GM23248 (cell line): ENCODE results near the gene ATP5PD. TPM values are rescaled to one million over a fixed set of nuclear protein-coding genes. Genes with fewer than 3 reads are reported as not detected.
A peak's percentile ranks its signal among the peaks of the same experiment; 100 is the strongest.

Source experiments
- DNase-seq: peaks from one replicate; pipeline ENCODE4 v3.0.0-alpha.2; 2015
- H2AFZ ChIP-seq: fragments of 200-600 bp; sonication (generic); 2 replicates; pipeline ENCODE4 v1.6.1; 2016; ENCODE audit warnings: antibody characterized with exemption
- H3F3A ChIP-seq: fragments of 200-600 bp; sonication (generic); 2 replicates; pipeline ENCODE4 v1.6.1; 2016; ENCODE audit warnings: mild to moderate bottlenecking, antibody characterized with exemption, mixed run types; ENCODE audit not compliant: insufficient read depth
- H3K27ac ChIP-seq: fragments of 200-600 bp; sonication (generic); 2 replicates; pipeline ENCODE4 v1.5.1; 2016; ENCODE audit warnings: mild to moderate bottlenecking
- H3K27me3 ChIP-seq: fragments of 200-600 bp; sonication (generic); replicated peaks from 2 replicates; pipeline ENCODE4 v1.6.1; 2016; ENCODE audit warnings: mild to moderate bottlenecking; ENCODE audit not compliant: insufficient read depth
- H3K36me3 ChIP-seq: fragments of 200-600 bp; sonication (generic); 2 replicates; pipeline ENCODE4 v1.6.1; 2016; ENCODE audit warnings: low read depth, mild to moderate bottlenecking
- H3K4me1 ChIP-seq: fragments of 200-600 bp; sonication (generic); 2 replicates; pipeline ENCODE4 v1.6.1; 2016; ENCODE audit warnings: mild to moderate bottlenecking; ENCODE audit not compliant: insufficient read depth
- H3K4me2 ChIP-seq: fragments of 200-600 bp; sonication (generic); one replicate; pipeline ENCODE4 v1.6.1; 2016; ENCODE audit warnings: mild to moderate bottlenecking; ENCODE audit not compliant: unreplicated experiment
- H3K4me3 ChIP-seq: fragments of 200-600 bp; sonication (generic); 2 replicates; pipeline ENCODE4 v1.5.1; 2016; ENCODE audit warnings: mild to moderate bottlenecking
- H3K79me2 ChIP-seq: fragments of 200-600 bp; sonication (generic); 2 replicates; pipeline ENCODE4 v1.6.1; 2016; ENCODE audit warnings: mild to moderate bottlenecking; ENCODE audit not compliant: insufficient read depth
- H3K9ac ChIP-seq: fragments of 200-600 bp; sonication (generic); 2 replicates; pipeline ENCODE4 v1.6.1; 2016; ENCODE audit warnings: mild to moderate bottlenecking
- H3K9me2 ChIP-seq: fragments of 200-600 bp; sonication (generic); 2 replicates; pipeline ENCODE4 v1.6.1; 2016; ENCODE audit warnings: mixed run types, mild to moderate bottlenecking, moderate library complexity; ENCODE audit not compliant: insufficient read depth
- H3K9me3 ChIP-seq: fragments of 200-600 bp; sonication (generic); one replicate; pipeline ENCODE4 v1.6.1; 2017; ENCODE audit warnings: low read depth
- H4K20me1 ChIP-seq: fragments of 200-600 bp; sonication (generic); 2 replicates; pipeline ENCODE4 v1.6.0; 2016; ENCODE audit not compliant: insufficient read depth
- EZH2 ChIP-seq: fragments of 200-600 bp; sonication (generic); IDR thresholded peaks from 2 replicates; pipeline ENCODE4 v1.6.1; 2018; ENCODE audit warnings: antibody characterized with exemption, mild to moderate bottlenecking; ENCODE audit not compliant: insufficient read depth, poor library complexity, severe bottlenecking
- EZH2phosphoT487 ChIP-seq: fragments of 200-600 bp; sonication (generic); IDR thresholded peaks from 2 replicates; pipeline ENCODE4 v1.6.1; 2018; ENCODE audit warnings: antibody characterized with exemption, moderate library complexity, mild to moderate bottlenecking, low read depth; ENCODE audit not compliant: insufficient read depth
- WGBS, 2 experiments: methylation state at CpG; one replicate each; pipeline ENCODE4 v1.1.6; 2015 to 2017; ENCODE audit warnings: low lambda C conversion rate in 2 of 2, low coverage in 1 of 2; ENCODE audit errors: missing lambda C conversion rate in 2 of 2; 5-methylcytosine and 5-hydroxymethylcytosine counted together
- in situ Hi-C: fragments of 300-500 bp; cut with MboI; formaldehyde crosslinking; loops from 2 replicates; pipeline ENCODE4 v1.15.0; 2020
- polyA plus RNA-seq: library from polyadenylated mRNA; unstranded; fragments of >200 nt; fragmentation: Nextera tagmentation; extraction: Ambion mirVana; gene quantifications from 2 replicates; pipeline ENCODE4 v1.2.1, GENCODE V29; 2016
- total RNA-seq: library from RNA; depleted of rRNA; stranded (reverse); fragments of >200 nt; shearing (Covaris generic); gene quantifications from 2 replicates; pipeline ENCODE4 v1.2.3, GENCODE V29; 2014

Gene ATP5PD
- total and polyA plus RNA-seq, 2 experiments from 2014 or later, result 215 to 522 TPM

DNA sequence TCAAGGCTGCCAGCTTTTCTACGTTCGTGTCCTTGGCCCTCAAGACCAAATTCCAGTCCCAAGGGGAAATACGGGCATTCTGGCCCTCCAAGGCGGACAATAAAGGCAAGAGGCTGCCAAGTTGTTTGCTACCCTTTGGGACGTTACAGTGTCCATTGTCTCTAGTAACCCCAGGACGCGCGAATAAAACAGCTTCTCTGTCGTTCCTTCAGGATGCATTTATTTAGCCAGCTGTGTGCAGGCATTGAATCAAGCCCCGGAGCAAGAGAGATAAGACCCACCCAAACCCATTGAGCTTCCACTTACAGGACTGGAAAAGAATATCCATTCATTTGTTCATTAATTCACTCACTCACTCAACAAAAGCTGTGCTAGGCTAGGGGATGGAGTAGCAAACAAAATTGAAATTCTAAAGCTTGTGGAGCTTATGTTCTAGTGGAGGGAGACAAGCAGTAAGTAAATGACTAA lies 33.6 kb downstream of the ATP5PD start:
- no peaks in the 10 kb centered on the region for H3K36me3 ChIP-seq
- H3K9me2 ChIP-seq, result no peaks in the 10 kb centered on the region
- 2% methylated on average over 10 of the region's 10 CpGs for WGBS, 2 experiments
- in situ Hi-C loops, result no loop called here
- TF ChIP-seq EZH2phosphoT487, result no peak
- no peaks in the 10 kb centered on the region for H3K9me3 ChIP-seq
- H4K20me1 ChIP-seq, result no peaks in the 10 kb centered on the region
- peaks cover 10% of the 10 kb centered on the region; the same call in 1 of the 2 replicates for H3K4me1 ChIP-seq
- peak overlapping the region; percentile 84 for H3K9ac ChIP-seq
- peak overlapping the region; percentile 88 for H3K27ac ChIP-seq
- H3K27me3 ChIP-seq, result no peaks in the 10 kb centered on the region
- peak overlapping the region; percentile 98 for H3K4me2 ChIP-seq
- H2AFZ ChIP-seq, result peak overlapping the region; percentile 95
- H3F3A ChIP-seq, result peaks cover 24% of the 10 kb centered on the region
- peaks cover 41% of the 10 kb centered on the region for H3K79me2 ChIP-seq
- no peak for DNase-seq
- peak overlapping the region; percentile 82 for H3K4me3 ChIP-seq

GRCh38 chr17:75012346-75013091 lies 34.2 kb downstream of the ATP5PD start, which contains the start of gene MRPL58:
Gene MRPL58 (plus strand): TSS chr17:75012670. CDS start chr17:75012687, 17 bp downstream.
- peak within 1 kb of the TSS; percentile 84 for H3K9ac ChIP-seq
- H4K20me1 ChIP-seq, result no peaks in the 10 kb centered on the region
- DNase-seq, result peak; percentile 95
- no peaks in the 10 kb centered on the region for H3K9me2 ChIP-seq
- peak within 1 kb of the TSS; percentile 98 for H3K4me2 ChIP-seq
- peak within 1 kb of the TSS; percentile 95 for H2AFZ ChIP-seq
- peak within 1 kb of the TSS; percentile 82 for H3K4me3 ChIP-seq
- H3F3A ChIP-seq, result peaks cover 24% of the 10 kb centered on the region
- H3K27me3 ChIP-seq, result no peaks in the 10 kb centered on the region
- H3K36me3 ChIP-seq, result no peaks in the 10 kb centered on the region
- TF ChIP-seq EZH2phosphoT487 (no peak), EZH2 (no peak)
- H3K9me3 ChIP-seq, result no peaks in the 10 kb centered on the region
- peak within 1 kb of the TSS; percentile 88 for H3K27ac ChIP-seq
- 2% methylated on average over 55 to 57 of the region's 63 CpGs for WGBS, 2 experiments
- in situ Hi-C loops, result no loop called here
- H3K79me2 ChIP-seq, result peaks cover 41% of the 10 kb centered on the region
- peaks cover 10% of the 10 kb centered on the region; the same call in 1 of the 2 replicates for H3K4me1 ChIP-seq

DNA sequence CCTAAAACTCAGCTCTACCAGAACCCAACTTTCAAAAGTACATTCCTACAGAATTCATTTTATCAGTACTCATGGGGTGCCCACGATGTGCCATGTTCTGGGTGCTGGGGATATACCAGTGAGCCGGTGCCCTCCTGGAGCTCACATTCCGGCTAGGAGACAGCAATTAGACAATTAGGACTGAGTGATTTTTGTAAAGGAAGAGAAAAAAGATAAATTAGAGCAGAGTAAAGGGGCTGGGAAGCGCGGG lies 34.7 kb downstream of the ATP5PD start:
- H4K20me1 ChIP-seq, result no peaks in the 10 kb centered on the region
- H3K79me2 ChIP-seq, result peaks cover 38% of the 10 kb centered on the region
- H3K4me1 ChIP-seq, result peaks cover 10% of the 10 kb centered on the region; the same call in 1 of the 2 replicates
- no peak for DNase-seq
- peak overlapping the region; percentile 82 for H3K4me3 ChIP-seq
- in situ Hi-C loops, result no loop called here
- peak overlapping the region; percentile 84 for H3K9ac ChIP-seq
- H3F3A ChIP-seq, result peaks cover 24% of the 10 kb centered on the region
- no peaks in the 10 kb centered on the region for H3K9me2 ChIP-seq
- H3K27ac ChIP-seq, result peak overlapping the region; percentile 88
- peak overlapping the region; percentile 98 for H3K4me2 ChIP-seq
- WGBS, 2 experiments, result 5% methylated on average over 3 to 5 of the region's 5 CpGs
- H3K36me3 ChIP-seq, result no peaks in the 10 kb centered on the region
- TF ChIP-seq EZH2phosphoT487 (no peak), EZH2 (no peak)
- H2AFZ ChIP-seq, result peak overlapping the region; percentile 95
- H3K27me3 ChIP-seq, result no peaks in the 10 kb centered on the region
- no peaks in the 10 kb centered on the region for H3K9me3 ChIP-seq

DNA sequence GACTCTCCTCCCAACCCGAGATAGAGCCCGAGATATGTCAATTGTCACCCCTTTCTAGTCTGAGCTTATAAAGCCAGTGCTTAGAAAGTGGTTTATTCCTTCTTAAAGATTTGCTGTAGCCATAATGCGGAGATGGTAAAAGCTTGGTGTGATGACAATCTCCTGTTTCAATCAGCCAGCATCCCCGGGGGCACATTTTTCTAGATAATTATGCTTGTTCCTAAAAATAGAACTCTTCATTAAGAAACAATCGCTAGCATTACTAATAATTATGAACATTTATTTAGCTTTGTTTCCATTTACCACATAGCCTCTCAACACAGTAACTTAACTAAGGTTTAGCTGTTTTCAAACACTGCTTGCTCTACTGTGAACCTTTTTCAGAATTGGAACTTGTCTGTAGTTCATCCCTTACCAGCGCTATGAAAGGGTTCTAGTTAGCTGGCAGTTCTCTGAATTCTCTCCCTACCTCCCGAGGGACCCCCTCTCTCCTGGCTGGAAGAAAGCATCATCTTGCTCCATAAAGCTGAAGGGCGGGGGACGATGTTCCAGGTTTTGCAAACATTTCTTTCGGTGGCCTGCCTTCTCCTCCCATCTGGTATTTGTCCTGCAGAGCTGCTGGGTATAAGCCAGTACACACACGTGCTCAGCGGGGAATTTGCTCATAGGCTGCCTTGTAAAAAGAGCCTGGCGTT lies 35.2 kb downstream of the ATP5PD start:
- peak; percentile 90 for DNase-seq
- H2AFZ ChIP-seq, result peak overlapping the region; percentile 95
- H3F3A ChIP-seq, result peaks cover 24% of the 10 kb centered on the region
- WGBS, 2 experiments, result 11% methylated on average over 13 of the region's 13 CpGs
- H3K27me3 ChIP-seq, result no peaks in the 10 kb centered on the region
- H3K4me1 ChIP-seq, result peaks cover 10% of the 10 kb centered on the region; the same call in 1 of the 2 replicates
- peak overlapping the region; percentile 84 for H3K9ac ChIP-seq
- peak overlapping the region; percentile 88 for H3K27ac ChIP-seq
- no peaks in the 10 kb centered on the region for H3K36me3 ChIP-seq
- no peaks in the 10 kb centered on the region for H3K9me2 ChIP-seq
- H3K9me3 ChIP-seq, result no peaks in the 10 kb centered on the region
- in situ Hi-C loops, result no loop called here
- H3K4me2 ChIP-seq, result peak overlapping the region; percentile 98
- peaks cover 33% of the 10 kb centered on the region for H3K79me2 ChIP-seq
- TF ChIP-seq EZH2 (no peak), EZH2phosphoT487 (no peak)
- no peaks in the 10 kb centered on the region for H4K20me1 ChIP-seq
- peak overlapping the region; percentile 82 for H3K4me3 ChIP-seq
